ENCODE measurements around the gene OASL.

- TF ChIP-seq EZH2 (IDR thresholded peaks at IDR 0.05) (no peak), CTCF (IDR thresholded peaks at IDR 0.05) (no peak)
Observed at GRCh38 chr12:120993496-120993895, 45.5 kb downstream of the OASL start.
